GDM1 (cell line): ENCODE data around the gene LLGL1.

Source experiments
- DNase-seq: peaks from one replicate; lab custom pipeline; 2025; lab: John Stamatoyannopoulos, UW

Gene LLGL1

GRCh38 chr17:18253187-18253884 lies 27.9 kb downstream of the LLGL1 start:
- no peak for DNase-seq

DNA sequence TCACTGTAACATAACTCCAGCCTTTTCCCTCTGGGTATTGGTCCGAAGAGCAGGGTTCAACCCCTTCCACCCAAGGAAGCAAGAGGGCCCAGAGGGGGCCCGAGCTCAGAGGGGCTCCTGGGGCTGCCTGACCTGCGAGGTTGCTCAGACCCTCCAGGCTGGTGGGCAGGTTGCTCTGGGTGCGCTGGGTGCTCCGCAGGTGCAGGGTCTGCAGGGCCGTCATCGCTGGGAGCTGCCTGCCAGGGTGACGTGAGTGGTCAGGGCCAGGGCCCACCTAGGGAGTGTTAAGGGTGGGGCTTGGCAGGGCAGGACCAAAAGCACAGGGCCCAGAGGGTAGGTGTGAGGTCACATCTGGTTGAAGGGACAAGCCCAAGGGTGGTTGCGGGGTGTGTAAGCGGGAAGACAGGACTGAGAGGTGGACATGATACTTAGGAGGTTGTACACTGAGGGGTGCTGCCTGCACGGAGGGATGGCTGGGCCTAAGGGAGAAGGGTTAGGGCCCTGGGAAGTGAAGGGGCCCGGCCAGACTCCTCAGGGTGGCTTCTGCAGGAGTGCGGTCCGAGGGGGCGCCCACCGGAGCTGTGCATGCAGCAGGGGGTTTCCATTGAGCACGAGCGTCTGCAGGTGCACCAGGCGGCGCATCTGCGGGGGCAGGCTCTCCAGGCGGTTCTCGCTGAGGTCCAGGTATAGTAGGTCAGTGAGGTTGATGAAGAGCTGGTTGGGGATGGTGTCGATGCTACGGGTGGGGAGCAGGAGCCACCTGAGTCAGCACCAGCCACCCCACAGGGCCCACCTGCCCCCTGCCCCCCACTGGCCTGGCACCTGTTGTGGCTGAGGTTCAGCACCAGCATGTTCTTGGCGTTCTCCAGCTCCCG lies 28.7 kb downstream of the LLGL1 start:
- no peak for DNase-seq

DNA sequence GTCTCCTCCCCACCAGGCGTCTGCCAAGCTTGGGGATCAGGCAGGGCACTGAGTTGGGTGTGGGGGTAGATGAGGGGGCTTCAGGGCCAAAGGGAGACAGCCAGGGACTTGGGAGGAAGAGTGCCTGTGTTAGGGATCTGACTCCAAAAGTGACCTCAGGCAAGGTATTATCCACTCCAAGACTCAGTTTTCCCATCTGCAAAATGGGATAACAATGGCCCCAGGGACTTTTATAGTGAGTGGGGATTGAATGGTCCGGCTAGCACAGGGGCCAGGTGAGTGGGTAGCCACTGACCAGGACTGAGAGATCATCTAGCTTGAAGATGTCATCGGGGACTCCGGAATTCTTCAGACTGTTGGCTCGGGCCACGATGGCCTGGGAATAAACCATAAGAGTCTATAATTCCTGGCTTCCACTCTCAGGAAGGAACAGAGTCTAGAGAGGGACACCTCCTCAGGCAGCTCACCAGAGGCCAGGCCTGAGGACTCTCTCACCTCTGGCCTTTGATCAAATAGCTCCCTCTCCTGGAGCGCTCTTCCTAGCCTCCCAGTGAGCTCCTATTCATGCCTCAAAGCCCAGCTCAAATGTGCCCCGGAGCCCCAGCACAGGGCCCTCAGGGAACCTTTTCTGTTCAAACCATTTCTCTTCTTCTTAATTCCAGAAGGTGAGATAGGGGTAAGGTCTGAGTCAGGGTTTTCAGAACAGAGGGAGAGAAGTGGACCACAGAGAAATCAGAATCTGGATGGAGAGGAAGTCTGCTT lies 29.6 kb downstream of the LLGL1 start:
- DNase-seq, result no peak

GRCh38 chr17:18256351-18256750 lies 30.9 kb downstream of the LLGL1 start:
- DNase-seq, result no peak

GRCh38 chr17:18256776-18257175 lies 31.3 kb downstream of the LLGL1 start:
- no peak for DNase-seq

DNA sequence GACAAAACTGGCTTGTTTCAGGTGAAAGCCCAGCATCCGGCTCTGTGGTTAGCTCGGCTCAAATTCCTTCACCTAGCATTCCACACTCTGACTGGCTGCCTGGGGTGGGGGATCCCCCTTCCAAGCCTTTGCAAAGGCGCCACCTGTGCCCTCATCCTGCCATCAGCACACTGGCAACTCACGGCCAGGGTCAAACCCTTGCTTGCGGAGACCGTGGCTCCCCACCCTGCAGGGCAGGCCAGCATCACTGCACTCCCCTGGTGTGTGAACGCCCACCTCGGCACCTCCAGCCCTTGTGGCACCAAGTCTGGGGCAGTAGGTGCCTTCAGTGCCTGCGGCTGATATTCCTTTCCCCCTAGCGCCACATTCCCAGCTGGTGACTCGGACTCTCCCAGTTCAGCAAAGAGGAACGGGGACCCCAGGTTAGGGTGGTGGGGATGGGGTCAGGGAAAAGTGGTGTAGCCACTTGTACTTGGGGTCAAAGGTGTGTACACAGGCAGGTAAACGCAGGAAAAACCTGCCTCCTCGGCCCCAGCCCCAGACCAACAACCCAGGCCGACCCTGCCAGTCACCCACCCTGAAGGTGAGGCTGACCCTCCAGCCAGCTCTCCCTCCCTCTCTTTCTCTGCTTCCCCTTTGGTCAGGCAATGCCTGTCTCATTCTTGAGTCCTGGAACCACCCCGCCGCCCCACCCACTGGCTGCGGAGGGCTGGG lies 32.0 kb downstream of the LLGL1 start:
- no peak for DNase-seq

GRCh38 chr17:18257982-18258355 lies 32.5 kb downstream of the LLGL1 start:
- DNase-seq, result no peak

DNA sequence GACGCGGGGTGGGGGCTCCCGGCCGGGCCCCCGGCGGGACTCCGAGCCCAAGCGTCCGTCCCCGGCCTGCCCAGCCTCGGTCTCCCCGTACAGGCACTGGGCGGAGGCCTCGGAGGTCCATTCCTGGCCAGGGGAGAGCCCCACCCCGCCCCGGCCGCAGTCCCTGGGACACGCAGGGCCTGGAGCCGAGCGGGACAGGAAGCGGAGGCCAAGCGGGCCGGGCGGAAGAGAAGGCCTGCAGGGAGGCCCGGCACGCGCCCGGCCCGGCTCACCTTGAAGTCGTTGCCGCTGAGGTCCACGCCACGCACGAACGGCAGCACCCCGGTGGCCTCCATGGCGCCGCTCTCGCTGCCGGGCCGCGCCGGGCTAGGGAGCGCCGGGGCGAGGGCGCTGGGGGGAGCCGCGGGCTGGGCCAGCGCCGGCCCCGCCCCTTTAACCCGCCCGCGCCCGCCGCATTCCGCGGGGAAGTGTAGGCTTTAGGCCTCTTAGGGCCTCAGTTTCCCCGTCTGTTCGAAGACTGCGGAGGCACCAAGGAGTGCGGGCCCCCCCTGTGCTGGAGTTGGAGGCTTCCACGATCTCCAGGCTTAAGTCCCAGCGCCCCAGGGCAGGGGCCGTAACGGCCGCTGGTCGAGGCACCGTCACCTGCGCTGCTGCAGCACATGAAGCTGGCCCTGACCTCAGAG lies 33.1 kb downstream of the LLGL1 start, which contains the start of gene FLII:
Gene FLII (minus strand): TSS at position 383 of the 683 bp plus-strand sequence. CDS start 48 bp downstream, at position 335.
- no peak for DNase-seq

- no peak for DNase-seq
Measured at GRCh38 chr17:18259621-18260331, 34.3 kb downstream of the LLGL1 start.

GRCh38 chr17:18260332-18261145 lies 35.1 kb downstream of the LLGL1 start, which contains the start of gene MIEF2:
MIEF2 (plus strand) TSS chr17:18260662; CDS start chr17:18262721, 2,059 bp downstream.
- peak; percentile 88 for DNase-seq

- no peak for DNase-seq
Measured at GRCh38 chr17:18261146-18261515, 35.7 kb downstream of the LLGL1 start.

DNA sequence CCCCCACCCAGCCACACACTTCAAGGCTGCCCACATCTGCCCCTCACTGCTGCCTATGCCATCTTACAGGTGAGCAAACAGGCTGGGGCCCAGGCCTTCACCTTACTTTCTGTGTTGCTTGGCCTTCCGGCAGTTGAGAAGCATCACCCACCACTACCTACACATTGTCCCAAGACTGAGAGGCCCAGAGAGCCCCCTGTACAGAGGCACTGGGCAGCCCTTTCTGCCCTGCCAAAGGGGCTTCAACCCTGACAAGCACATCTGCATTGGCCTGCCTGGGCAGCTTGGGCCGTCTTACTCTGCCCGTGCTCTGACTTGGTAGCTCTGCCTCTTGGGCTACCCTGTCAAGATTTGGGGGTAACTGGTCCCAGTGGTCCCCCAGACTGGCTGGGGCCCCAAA lies 36.2 kb downstream of the LLGL1 start:
- no peak for DNase-seq

DNA sequence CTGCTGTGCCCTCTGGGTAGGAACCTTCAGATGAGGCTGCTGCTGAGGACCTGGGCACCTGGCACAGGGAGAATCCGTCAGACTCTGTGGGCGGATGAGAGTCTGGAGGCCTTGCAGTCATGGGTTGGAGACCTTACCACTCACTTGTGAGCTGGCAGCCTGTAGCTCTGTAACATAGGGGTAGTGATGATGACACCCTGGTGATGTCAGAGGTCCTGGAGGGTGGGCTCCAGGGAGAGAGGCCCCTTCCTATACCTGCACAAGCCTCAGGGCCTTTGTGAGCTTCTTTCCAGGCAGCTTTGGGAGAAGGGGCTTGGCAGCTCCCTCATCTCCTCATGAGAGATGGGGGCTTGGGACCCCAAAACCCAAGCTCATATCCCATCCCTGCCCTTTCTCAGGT lies 36.7 kb downstream of the LLGL1 start:
- no peak for DNase-seq

DNA sequence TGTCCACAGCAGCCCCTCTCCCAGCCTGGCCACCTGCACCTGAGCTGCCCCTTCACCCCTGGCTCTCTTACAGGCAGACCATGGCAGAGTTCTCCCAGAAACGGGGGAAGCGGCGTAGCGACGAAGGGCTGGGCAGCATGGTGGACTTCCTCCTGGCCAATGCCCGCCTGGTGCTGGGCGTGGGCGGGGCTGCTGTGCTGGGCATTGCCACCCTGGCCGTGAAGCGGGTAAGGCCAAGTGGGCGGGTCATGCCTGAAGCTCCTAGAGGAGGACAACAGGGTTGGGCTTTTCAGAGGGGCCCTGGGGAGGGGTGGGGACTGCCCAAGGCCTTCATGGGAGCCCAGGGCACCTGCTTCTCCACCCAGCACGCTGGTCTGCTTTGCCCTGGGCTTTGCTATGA lies 37.2 kb downstream of the LLGL1 start:
- DNase-seq, result no peak

DNA sequence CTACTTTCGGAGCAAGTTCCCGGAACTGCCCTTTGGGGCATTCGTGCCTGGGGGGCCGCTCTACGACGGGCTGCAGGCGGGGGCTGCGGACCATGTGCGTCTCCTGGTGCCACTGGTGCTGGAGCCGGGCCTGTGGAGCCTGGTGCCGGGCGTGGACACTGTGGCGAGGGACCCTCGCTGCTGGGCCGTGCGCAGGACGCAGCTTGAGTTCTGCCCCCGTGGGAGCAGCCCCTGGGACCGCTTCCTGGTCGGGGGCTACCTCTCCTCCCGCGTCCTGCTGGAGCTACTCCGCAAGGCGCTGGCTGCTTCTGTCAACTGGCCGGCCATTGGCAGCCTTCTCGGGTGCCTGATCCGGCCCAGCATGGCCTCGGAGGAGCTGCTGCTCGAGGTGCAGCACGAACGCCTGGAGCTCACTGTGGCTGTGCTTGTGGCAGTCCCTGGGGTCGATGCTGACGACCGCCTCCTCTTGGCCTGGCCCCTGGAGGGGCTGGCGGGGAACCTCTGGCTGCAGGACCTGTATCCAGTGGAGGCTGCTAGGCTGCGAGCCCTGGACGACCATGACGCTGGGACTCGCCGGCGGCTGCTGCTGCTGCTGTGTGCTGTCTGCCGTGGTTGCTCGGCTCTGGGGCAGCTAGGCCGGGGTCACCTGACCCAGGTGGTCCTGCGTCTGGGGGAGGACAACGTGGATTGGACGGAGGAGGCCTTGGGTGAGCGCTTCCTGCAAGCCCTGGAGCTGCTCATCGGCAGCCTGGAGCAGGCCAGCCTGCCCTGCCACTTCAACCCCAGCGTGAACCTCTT lies 38.6 kb downstream of the LLGL1 start:
- no peak for DNase-seq

GRCh38 chr17:18267366-18267765 lies 41.9 kb downstream of the LLGL1 start:
- no peak for DNase-seq

GRCh38 chr17:18267927-18268711 lies 42.7 kb downstream of the LLGL1 start:
- DNase-seq, result no peak
